Stimulated activated CD8-positive, alpha-beta memory T cell treated with anti-CD3 and anti-CD28 coated beads, Interleukin-4, amount 100 ng/mL, for 4 hours (primary cell): ENCODE data around the gene KCTD6.
A peak's percentile ranks its signal among the peaks of the same experiment; 100 is the strongest.

ENCODE experiments used
- DNase-seq, 2 donors: peaks; one replicate each; pipeline ENCODE4 v3.0.0-alpha.2; 2020; ENCODE audit warnings: low read depth in 2 of 2, low spot score in 1 of 2

The KCTD6 gene

DNA sequence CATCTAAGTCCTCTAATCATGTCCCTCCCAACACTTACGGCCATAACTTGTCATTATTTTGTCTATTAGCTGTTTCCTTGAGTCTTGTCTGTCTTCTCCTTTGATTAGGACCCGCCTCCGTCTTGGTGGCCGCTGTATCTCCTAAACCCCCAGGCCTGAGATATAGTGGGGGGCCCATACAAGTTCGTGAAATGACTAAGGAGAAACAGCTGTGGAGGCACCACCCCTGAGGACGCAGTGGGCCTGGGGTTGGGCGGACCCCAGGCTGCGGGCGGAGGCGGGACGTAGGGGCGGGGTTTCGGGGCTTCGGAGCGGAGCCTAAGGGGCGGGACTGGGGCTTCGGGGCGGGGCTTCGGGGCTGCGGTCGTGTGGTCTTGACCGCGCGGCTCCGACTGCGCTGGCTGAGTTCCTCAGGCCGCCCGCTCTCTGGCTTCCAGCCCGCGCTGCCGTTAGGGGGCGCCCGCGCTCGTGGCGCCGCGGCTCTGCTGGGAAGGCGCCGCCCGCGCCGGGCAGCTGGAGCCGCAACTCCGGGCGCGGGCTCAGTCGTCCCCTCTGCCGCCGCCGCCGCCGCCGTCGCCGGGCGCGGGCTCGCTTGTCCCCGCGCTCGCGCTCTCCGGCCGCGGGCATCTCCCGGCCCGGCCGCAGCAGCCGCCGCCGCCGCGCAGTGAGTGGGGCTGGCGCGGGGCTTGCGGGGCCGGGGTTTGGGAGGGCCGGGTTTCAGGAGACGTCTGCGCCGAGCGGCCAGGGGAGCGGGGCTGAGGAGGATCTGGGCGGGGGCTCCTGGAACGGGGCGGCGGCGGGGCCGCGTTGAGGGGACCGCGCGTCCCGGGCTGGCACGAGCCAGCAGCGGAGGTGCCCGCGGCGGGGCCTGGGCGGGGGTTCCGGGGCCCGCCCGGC lies at the start of gene KCTD6:
TSS of gene KCTD6 (plus strand) at position 591 of the 897 bp plus-strand sequence. CDS start 6,660 bp downstream, outside the sequence.
- peak; percentile 63 to 78 for DNase-seq

GRCh38 chr3:58452176-58452575 lies 39.7 kb upstream of the KCTD6 start:
- no peak for DNase-seq

GRCh38 chr3:58459160-58459559 lies 32.7 kb upstream of the KCTD6 start:
- DNase-seq: no peak

DNA sequence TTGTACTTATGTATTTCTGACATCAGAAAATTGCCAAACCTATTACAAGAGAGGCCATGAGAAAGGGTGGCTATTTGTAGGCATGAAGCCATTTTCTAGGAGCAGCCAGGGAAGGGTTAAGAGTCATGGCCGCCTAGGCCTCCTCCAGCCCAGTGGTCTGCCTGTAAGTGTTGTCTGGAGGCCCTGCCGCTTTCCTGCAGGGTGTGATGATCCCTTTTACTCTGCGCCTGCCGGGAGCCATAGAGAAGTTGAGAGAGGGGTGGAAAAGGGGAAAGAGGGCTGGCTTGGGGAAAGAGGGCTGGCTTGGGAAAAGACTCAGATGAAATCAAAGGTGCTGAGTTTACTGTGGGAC lies 29.1 kb upstream of the KCTD6 start:
- no peak for DNase-seq

DNA sequence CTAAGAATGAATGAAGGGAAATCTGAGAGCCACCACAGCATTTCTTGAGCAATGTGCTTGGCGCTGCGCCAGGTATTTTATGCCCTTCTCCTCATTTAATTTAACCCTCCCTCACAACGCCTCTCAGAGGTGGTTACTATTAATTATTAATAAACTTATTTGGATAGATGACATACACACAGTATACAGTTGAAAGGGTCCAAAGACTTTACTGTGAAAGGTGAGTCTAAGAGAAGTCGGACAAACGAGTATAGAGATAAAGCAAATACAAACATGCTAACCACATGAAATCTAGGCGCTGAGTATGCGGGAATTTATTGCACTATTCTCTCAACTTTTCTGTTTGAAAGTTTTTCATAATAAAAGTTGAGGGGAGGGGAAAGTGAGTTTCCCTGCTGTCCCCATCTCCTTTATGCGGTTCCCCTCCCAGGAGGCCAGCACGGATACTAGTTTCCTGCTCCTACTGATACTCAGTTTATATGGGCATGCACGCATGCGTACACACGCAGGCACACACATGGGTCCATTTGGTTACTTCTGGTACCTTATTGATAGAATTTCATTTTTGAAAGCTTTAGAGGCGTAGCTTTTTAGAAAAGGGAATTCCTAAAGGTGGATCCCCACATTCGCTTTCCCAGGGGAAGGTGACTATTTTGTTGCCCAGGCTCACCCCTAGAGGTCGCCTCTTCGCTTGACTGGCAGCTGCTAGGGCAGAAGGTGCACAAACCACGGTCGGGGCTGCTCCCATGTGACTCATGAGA lies 28.5 kb upstream of the KCTD6 start:
- peak; percentile 42 to 60 for DNase-seq

DNA sequence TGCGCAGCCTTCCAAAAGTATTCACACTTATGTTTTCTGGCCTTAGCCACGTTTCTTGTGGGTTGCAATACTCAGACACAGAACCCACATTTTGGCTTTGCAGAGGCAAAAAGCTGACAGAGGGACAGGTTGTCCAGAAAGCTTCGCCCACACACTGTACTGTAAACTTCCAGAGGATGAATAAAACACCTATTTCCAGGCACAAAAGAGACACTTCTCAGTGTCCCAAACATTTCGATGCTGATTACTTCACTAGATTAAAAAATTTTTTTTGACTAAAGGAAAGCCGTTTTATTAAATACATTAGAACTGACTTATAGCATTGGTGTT lies 28.0 kb upstream of the KCTD6 start:
- DNase-seq: no peak

- DNase-seq: no peak
These were observed 27.0 kb upstream of the KCTD6 start for GRCh38 chr3:58464866-58465265.

DNA sequence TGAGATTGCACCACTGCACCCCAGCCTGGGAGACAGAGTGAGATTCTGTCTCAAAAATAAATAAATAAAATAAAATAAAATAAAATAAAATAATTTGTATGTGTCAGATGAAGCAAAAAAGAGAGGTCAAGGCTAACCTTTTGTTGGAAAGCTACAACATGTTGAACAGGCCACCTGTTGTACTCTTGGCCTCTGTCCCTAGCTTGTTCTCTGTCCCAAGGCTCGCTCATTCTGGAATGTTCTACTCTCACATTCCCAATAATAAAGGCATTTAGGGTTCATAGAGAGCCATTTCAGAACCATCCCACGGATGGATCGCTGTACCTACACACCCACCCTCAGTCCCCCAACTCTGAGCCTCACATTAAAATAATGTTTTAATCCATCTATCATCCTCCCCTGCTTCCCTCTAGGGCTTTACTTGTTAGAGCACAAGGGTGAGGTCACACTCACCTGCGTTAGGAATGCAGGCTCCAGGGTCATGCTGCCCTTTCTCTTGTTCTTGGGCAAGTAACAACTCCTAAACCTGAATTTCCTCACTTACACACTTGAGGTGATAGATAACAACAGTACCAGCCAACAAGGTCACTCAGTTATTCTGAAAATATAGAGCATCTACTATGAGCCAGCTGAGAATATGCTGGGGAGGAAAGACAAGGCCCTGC lies 24.9 kb upstream of the KCTD6 start:
- no peak for DNase-seq

GRCh38 chr3:58469096-58469495 lies 22.8 kb upstream of the KCTD6 start:
- DNase-seq: no peak

DNA sequence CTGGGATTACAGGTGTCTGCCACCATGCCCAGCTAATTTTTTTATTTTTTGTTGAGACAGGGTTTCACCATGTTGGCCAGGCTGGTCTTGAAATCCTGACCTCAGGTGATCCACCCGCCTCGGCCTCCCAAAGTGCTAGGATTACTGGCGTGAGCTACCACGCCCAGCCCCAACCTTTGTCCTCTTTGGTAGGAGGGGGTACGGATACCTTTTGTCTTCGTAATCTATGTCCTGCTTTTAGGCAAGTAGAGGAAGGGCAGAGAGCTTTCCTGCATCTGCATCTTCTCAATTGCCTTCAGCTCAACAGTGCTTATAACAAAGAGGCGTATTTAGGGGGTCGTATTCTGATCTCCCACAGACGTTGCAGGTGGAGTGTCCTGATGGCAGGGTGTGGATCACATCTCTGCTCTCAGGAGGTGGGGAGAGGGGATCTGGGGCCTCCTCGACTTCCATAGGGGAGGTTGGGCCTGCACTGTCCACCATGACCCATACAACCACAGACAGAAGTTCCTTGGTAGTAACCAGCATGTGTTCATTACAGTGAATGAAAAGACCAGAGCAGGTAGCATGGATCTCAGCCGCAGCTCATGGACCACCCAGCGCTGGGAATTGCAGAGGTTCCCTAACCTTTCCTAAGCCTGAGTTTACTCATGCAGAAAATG lies 21.4 kb upstream of the KCTD6 start:
- DNase-seq: no peak

GRCh38 chr3:58471025-58471887 lies 20.6 kb upstream of the KCTD6 start:
- peak; percentile 20 to 24 for DNase-seq

GRCh38 chr3:58473275-58473674 lies 18.6 kb upstream of the KCTD6 start:
- DNase-seq: no peak

- DNase-seq: no peak
These were observed 17.5 kb upstream of the KCTD6 start for GRCh38 chr3:58474348-58474911.

DNA sequence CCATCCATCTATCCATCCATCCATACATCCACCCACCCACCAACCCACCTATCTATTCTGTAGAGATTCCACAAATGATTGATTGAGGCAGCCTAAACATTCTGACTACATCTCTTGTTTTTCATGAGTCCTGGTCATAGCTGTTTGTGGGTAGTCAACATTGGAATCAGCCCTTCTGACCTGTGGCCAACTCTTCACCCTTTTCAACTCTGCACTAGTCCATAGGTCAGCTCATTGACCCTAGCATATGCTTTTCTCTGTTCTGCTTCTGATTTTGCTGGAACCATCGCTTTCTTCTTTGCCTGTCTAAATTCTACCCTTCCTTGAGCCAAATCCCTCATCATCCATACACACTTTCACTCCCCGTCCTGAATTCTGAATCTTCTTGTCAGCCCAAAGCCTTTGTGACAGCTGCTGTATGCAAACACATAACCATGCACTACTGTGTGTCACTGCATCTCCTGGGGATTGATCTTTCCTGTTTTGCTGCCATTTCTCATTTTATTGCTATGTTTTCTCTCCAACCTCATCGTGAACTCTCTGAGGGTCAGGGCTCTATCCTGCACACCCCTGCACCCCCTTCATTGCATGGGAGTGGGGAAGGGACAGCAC lies 16.8 kb upstream of the KCTD6 start:
- DNase-seq: no peak

DNA sequence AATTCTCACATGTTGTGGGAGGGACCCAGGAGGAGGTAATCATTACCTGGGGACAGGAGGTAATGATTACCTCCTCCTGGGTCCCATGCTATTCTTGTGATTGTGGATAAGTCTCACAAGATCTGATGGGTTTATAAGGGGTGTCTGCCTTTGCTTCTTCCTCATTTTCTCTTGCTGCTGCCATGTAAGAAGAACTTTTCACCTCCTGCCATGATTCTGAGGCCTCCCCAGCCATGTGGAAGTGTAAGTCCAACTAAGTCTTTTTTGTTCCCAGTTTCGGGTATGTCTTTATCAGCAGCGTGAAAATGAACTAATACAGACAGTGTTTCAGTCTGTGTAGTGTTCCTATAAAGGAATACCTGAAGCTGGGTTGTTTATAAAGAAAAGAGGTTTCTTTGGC lies 13.1 kb upstream of the KCTD6 start:
- DNase-seq: no peak

DNA sequence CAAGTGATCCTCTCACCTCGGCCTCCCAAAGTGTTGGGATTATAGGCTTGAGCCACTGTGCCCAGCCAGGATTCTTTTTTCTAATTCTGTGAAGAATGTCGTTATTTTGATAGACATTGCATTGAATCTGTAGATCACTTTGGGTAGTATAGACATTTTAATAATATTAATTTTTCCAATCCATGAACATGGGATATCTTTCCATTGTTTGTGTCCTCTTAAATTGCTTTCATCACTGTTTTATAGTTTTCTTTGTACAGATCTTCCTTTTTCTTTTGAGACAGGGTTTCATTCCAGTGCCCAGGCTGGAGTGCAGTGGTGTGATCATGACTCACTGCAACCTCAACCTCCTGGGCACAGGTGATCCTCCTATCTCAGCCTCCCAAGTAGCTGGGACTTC lies 11.6 kb upstream of the KCTD6 start:
- DNase-seq: no peak

GRCh38 chr3:58482917-58483636 lies 8.8 kb upstream of the KCTD6 start:
- DNase-seq: no peak

DNA sequence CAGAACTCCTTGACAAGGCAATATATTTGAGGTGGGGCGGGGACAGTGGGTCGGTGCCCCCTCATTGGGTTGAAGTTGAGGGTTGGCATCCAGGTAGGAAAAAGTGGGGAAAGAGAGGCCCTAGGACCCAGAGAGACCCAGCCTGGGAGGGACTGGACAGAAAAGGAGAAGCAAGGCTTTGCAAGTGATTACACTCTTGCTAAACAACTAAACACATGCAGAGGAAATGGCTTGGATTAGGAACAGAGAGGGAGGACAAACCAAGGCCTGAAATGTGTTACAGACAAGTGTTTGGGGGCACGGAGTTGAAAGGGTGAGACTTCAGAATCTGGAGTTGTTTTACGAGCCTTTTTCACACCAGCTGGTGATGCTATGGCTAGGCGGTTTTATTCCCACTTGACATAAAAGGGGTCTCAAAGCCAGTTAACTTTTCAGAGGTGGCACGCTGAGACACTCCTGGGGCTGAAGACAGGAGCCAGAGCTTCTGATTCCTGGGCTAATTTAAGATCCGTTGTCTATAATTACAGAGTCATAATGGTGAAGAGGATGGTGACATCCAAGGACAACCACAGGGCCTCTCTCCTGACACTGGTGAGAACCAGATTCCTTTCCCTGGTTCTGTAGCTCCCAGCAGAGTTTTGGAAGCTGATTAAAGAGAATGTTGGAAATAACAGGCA lies 7.7 kb upstream of the KCTD6 start:
- DNase-seq: no peak

- DNase-seq: no peak
These were observed 7.2 kb upstream of the KCTD6 start for GRCh38 chr3:58484722-58485069.
